ENCODE measurements around the gene GBGT1.

DNA sequence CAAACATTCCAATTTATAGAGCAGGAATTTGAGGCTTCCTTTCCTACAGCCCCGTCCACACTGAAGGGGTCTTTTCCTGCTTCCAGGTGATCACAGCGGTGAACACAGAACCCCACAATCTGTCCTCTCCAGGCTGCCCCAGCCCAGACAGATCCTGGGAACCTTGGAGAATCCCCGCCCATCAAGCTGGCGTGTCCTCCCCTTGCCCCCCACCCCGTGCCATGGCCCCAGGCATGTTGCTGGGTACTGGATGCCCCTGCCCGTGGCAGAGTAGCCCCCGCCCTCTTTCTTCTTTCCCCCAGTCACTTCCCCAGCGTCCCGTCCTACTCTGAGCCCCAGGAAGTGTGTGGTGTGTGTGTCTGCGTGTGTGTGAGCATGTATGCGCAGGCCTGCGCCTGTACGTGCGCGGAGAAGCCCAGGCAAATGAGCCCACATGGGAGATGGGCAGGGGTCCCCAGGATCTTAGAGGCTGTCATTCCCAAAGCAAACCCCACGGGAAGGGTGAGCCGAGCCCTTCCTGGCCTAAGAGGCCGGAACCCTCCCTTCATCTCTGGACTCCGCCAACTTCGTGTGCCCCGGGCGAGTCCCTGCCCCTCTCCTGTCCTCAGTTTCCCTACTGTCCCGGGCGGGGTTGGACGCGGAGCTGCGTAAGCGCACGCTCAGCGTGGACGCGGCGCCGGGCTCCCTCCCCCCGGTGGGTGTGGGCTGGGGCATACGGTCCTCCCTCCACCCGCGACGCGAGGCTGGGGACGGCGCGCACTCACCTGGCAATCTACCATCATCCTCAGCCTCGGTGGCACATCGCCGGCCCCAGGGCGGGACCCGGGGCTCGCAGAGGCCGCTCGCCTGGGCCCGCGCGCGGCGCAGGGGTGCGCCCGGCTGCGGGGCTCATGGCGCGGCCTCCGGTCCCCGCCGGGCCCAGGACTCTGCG, 15.2 kb downstream of the GBGT1 start:
- TF ChIP-seq, protein P1, sequence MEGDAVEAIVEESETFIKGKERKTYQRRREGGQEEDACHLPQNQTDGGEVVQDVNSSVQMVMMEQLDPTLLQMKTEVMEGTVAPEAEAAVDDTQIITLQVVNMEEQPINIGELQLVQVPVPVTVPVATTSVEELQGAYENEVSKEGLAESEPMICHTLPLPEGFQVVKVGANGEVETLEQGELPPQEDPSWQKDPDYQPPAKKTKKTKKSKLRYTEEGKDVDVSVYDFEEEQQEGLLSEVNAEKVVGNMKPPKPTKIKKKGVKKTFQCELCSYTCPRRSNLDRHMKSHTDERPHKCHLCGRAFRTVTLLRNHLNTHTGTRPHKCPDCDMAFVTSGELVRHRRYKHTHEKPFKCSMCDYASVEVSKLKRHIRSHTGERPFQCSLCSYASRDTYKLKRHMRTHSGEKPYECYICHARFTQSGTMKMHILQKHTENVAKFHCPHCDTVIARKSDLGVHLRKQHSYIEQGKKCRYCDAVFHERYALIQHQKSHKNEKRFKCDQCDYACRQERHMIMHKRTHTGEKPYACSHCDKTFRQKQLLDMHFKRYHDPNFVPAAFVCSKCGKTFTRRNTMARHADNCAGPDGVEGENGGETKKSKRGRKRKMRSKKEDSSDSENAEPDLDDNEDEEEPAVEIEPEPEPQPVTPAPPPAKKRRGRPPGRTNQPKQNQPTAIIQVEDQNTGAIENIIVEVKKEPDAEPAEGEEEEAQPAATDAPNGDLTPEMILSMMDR (IDR thresholded peaks at IDR 0.05): no peak
- TF ChIP-seq EP300 (IDR thresholded peaks at IDR 0.05): no peak
